ENCODE measurements around the gene BRCA1.

Gene BRCA1

GRCh38 chr17:43024407-43025289 lies 100.5 kb downstream of the BRCA1 start, which contains the start of gene RND2:
Gene RND2 (plus strand): TSS chr17:43025231. CDS start chr17:43025348, 117 bp downstream.
- FAIRE-seq = peak; percentile 91

- no peak for FAIRE-seq
These were observed 103.2 kb downstream of the BRCA1 start, which contains the start of gene VAT1 for GRCh38 chr17:43021741-43022512. Gene VAT1 (minus strand): TSS chr17:43022385. CDS start chr17:43022322, 63 bp downstream.

GRCh38 chr17:43020789-43021740 lies 104.1 kb downstream of the BRCA1 start:
- no peak for FAIRE-seq

GRCh38 chr17:43020030-43020621 lies 105.0 kb downstream of the BRCA1 start:
- no peak for FAIRE-seq

- FAIRE-seq = no peak
These were observed 105.7 kb downstream of the BRCA1 start for GRCh38 chr17:43019418-43019817.

- no peak for FAIRE-seq
These were observed 106.2 kb downstream of the BRCA1 start for GRCh38 chr17:43018932-43019331.

GRCh38 chr17:43018008-43018853 lies 106.9 kb downstream of the BRCA1 start:
- FAIRE-seq = no peak

GRCh38 chr17:43016216-43016615 lies 108.9 kb downstream of the BRCA1 start:
- no peak for FAIRE-seq

GRCh38 chr17:43015579-43015978 lies 109.6 kb downstream of the BRCA1 start:
- FAIRE-seq = no peak

GRCh38 chr17:43014649-43015542 lies 110.3 kb downstream of the BRCA1 start:
- FAIRE-seq = no peak

- no peak for FAIRE-seq
These were observed 111.0 kb downstream of the BRCA1 start for GRCh38 chr17:43014020-43014648.

GRCh38 chr17:43013296-43013695 lies 111.9 kb downstream of the BRCA1 start:
- no peak for FAIRE-seq

GRCh38 chr17:43011728-43012472 lies 113.3 kb downstream of the BRCA1 start:
- FAIRE-seq = no peak

- FAIRE-seq = no peak
These were observed 114.4 kb downstream of the BRCA1 start for GRCh38 chr17:43010667-43011308.

GRCh38 chr17:43006639-43007551 lies 118.3 kb downstream of the BRCA1 start, which contains the start of gene IFI35:
Gene IFI35 (plus strand): TSS chr17:43006784. CDS start chr17:43006948, 164 bp downstream.
- FAIRE-seq = no peak

GRCh38 chr17:43003542-43004172 lies 121.5 kb downstream of the BRCA1 start:
- FAIRE-seq = no peak
